ENCODE results near the gene PIK3R1.

Gene PIK3R1

GRCh38 chr5:68285075-68285840 is 69.7 kb downstream of the PIK3R1 start:
- 100% methylated on average over 2 of the region's 3 CpGs for WGBS, 2 experiments (ENCODE audit: insufficient coverage in 2 of 2)
- Histone ChIP-seq H3K27ac (ENCODE audit: low read depth, low read length, severe bottlenecking) (no peak overlapping the region), H3K36me3 (ENCODE audit: control insufficient read depth, insufficient read depth, low read length) (peaks cover 19% of the 10 kb centered on the region), H3K4me1 (ENCODE audit: control insufficient read depth, insufficient read depth, low read length, poor library complexity, severe bottlenecking) (peaks cover 15% of the 10 kb centered on the region), H3K4me3 (ENCODE audit: extremely low read depth, insufficient read depth, low read length, poor library complexity, severe bottlenecking) (no peak overlapping the region), H3K9me3 (ENCODE audit: control insufficient read depth, low read length) (no peaks in the 10 kb centered on the region)

- WGBS, 2 experiments (ENCODE audit: insufficient coverage in 2 of 2): 83% methylated on average over 1 of the region's 4 CpGs; no CpG with 5 or more reads in 1 of the 2 experiments
- Histone ChIP-seq H3K9me3 (ENCODE audit: control insufficient read depth, low read length) (no peaks in the 10 kb centered on the region), H3K36me3 (ENCODE audit: control insufficient read depth, insufficient read depth, low read length) (peaks cover 14% of the 10 kb centered on the region), H3K27ac (ENCODE audit: low read depth, low read length, severe bottlenecking) (no peak overlapping the region), H3K4me3 (ENCODE audit: extremely low read depth, insufficient read depth, low read length, poor library complexity, severe bottlenecking) (no peak overlapping the region), H3K4me1 (ENCODE audit: control insufficient read depth, insufficient read depth, low read length, poor library complexity, severe bottlenecking) (peaks cover 15% of the 10 kb centered on the region)
Observed at GRCh38 chr5:68285851-68286611, 70.5 kb downstream of the PIK3R1 start.

GRCh38 chr5:68286612-68286912 is 71.0 kb downstream of the PIK3R1 start:
- H3K36me3 ChIP-seq (ENCODE audit: control insufficient read depth, insufficient read depth, low read length): peaks cover 13% of the 10 kb centered on the region
- WGBS, 2 experiments (ENCODE audit: insufficient coverage in 2 of 2): no CpG with 5 or more reads among the region's 1 CpG
- H3K4me1 ChIP-seq (ENCODE audit: control insufficient read depth, insufficient read depth, low read length, poor library complexity, severe bottlenecking): peaks cover 15% of the 10 kb centered on the region

GRCh38 chr5:68287631-68287975 is 72.0 kb downstream of the PIK3R1 start:
- H3K4me1 ChIP-seq (ENCODE audit: control insufficient read depth, insufficient read depth, low read length, poor library complexity, severe bottlenecking): peaks cover 15% of the 10 kb centered on the region
- H3K9me3 ChIP-seq (ENCODE audit: control insufficient read depth, low read length): no peaks in the 10 kb centered on the region
- H3K4me3 ChIP-seq (ENCODE audit: extremely low read depth, insufficient read depth, low read length, poor library complexity, severe bottlenecking): peak overlapping the region; percentile 43
- H3K27ac ChIP-seq (ENCODE audit: low read depth, low read length, severe bottlenecking): peak overlapping the region; percentile 87
- H3K36me3 ChIP-seq (ENCODE audit: control insufficient read depth, insufficient read depth, low read length): peaks cover 8% of the 10 kb centered on the region
- 72 to 91% methylated on average over 3 to 5 of the region's 8 CpGs for WGBS, 2 experiments (ENCODE audit: insufficient coverage in 2 of 2)

More at GRCh38 chr5:68286612-68286912, 71.0 kb downstream of the PIK3R1 start:
- Histone ChIP-seq H3K4me3 (ENCODE audit: extremely low read depth, insufficient read depth, low read length, poor library complexity, severe bottlenecking) (no peak overlapping the region), H3K9me3 (ENCODE audit: control insufficient read depth, low read length) (no peaks in the 10 kb centered on the region), H3K27ac (ENCODE audit: low read depth, low read length, severe bottlenecking) (no peak overlapping the region)

- peaks cover 6% of the 10 kb centered on the region for H3K36me3 ChIP-seq (ENCODE audit: control insufficient read depth, insufficient read depth, low read length)
- H3K9me3 ChIP-seq (ENCODE audit: control insufficient read depth, low read length): no peaks in the 10 kb centered on the region
- peak overlapping the region; percentile 87 for H3K27ac ChIP-seq (ENCODE audit: low read depth, low read length, severe bottlenecking)
- H3K4me3 ChIP-seq (ENCODE audit: extremely low read depth, insufficient read depth, low read length, poor library complexity, severe bottlenecking): peak overlapping the region; percentile 43
- 3 to 6% methylated on average over 25 to 33 of the region's 45 CpGs for WGBS, 2 experiments (ENCODE audit: insufficient coverage in 2 of 2)
- H3K4me1 ChIP-seq (ENCODE audit: control insufficient read depth, insufficient read depth, low read length, poor library complexity, severe bottlenecking): peaks cover 15% of the 10 kb centered on the region
Observed at GRCh38 chr5:68287976-68288706, 72.6 kb downstream of the PIK3R1 start.

GRCh38 chr5:68288707-68289134 is 73.2 kb downstream of the PIK3R1 start:
- H3K4me1 ChIP-seq (ENCODE audit: control insufficient read depth, insufficient read depth, low read length, poor library complexity, severe bottlenecking): peaks cover 15% of the 10 kb centered on the region
- H3K9me3 ChIP-seq (ENCODE audit: control insufficient read depth, low read length): no peaks in the 10 kb centered on the region
- 15 to 38% methylated on average over 7 to 10 of the region's 10 CpGs for WGBS, 2 experiments (ENCODE audit: insufficient coverage in 2 of 2)
- H3K27ac ChIP-seq (ENCODE audit: low read depth, low read length, severe bottlenecking): peak overlapping the region; percentile 87
- H3K36me3 ChIP-seq (ENCODE audit: control insufficient read depth, insufficient read depth, low read length): peaks cover 6% of the 10 kb centered on the region
- H3K4me3 ChIP-seq (ENCODE audit: extremely low read depth, insufficient read depth, low read length, poor library complexity, severe bottlenecking): peak overlapping the region; percentile 43

- Histone ChIP-seq H3K9me3 (ENCODE audit: control insufficient read depth, low read length) (no peaks in the 10 kb centered on the region), H3K27ac (ENCODE audit: low read depth, low read length, severe bottlenecking) (peak overlapping the region; percentile 87), H3K36me3 (ENCODE audit: control insufficient read depth, insufficient read depth, low read length) (peaks cover 12% of the 10 kb centered on the region), H3K4me3 (ENCODE audit: extremely low read depth, insufficient read depth, low read length, poor library complexity, severe bottlenecking) (peak overlapping the region; percentile 43), H3K4me1 (ENCODE audit: control insufficient read depth, insufficient read depth, low read length, poor library complexity, severe bottlenecking) (peaks cover 15% of the 10 kb centered on the region)
- WGBS, 2 experiments (ENCODE audit: insufficient coverage in 2 of 2): no CpG with 5 or more reads among the region's 4 CpGs
Observed at GRCh38 chr5:68289498-68289897, 73.9 kb downstream of the PIK3R1 start.

- Histone ChIP-seq H3K9me3 (ENCODE audit: control insufficient read depth, low read length) (no peaks in the 10 kb centered on the region), H3K4me3 (ENCODE audit: extremely low read depth, insufficient read depth, low read length, poor library complexity, severe bottlenecking) (no peak overlapping the region), H3K36me3 (ENCODE audit: control insufficient read depth, insufficient read depth, low read length) (peaks cover 18% of the 10 kb centered on the region), H3K27ac (ENCODE audit: low read depth, low read length, severe bottlenecking) (no peak overlapping the region), H3K4me1 (ENCODE audit: control insufficient read depth, insufficient read depth, low read length, poor library complexity, severe bottlenecking) (peaks cover 15% of the 10 kb centered on the region)
- 89 to 91% methylated on average over 3 of the region's 4 CpGs for WGBS, 2 experiments (ENCODE audit: insufficient coverage in 2 of 2)
Observed at GRCh38 chr5:68290260-68290674, 74.7 kb downstream of the PIK3R1 start.

- Histone ChIP-seq H3K4me3 (ENCODE audit: extremely low read depth, insufficient read depth, low read length, poor library complexity, severe bottlenecking) (peak overlapping the region; percentile 10), H3K9me3 (ENCODE audit: control insufficient read depth, low read length) (no peaks in the 10 kb centered on the region), H3K36me3 (ENCODE audit: control insufficient read depth, insufficient read depth, low read length) (peaks cover 19% of the 10 kb centered on the region), H3K27ac (ENCODE audit: low read depth, low read length, severe bottlenecking) (no peak overlapping the region), H3K4me1 (ENCODE audit: control insufficient read depth, insufficient read depth, low read length, poor library complexity, severe bottlenecking) (peaks cover 15% of the 10 kb centered on the region)
- 89% methylated on average over 2 of the region's 3 CpGs; no CpG with 5 or more reads in 1 of the 2 experiments for WGBS, 2 experiments (ENCODE audit: insufficient coverage in 2 of 2)
Observed at GRCh38 chr5:68290847-68291246, 75.3 kb downstream of the PIK3R1 start.

- peaks cover 33% of the 10 kb centered on the region for H3K36me3 ChIP-seq (ENCODE audit: control insufficient read depth, insufficient read depth, low read length)
- peaks cover 11% of the 10 kb centered on the region for H3K4me1 ChIP-seq (ENCODE audit: control insufficient read depth, insufficient read depth, low read length, poor library complexity, severe bottlenecking)
- no peak overlapping the region for H3K4me3 ChIP-seq (ENCODE audit: extremely low read depth, insufficient read depth, low read length, poor library complexity, severe bottlenecking)
- no peaks in the 10 kb centered on the region for H3K9me3 ChIP-seq (ENCODE audit: control insufficient read depth, low read length)
- WGBS, 2 experiments (ENCODE audit: insufficient coverage in 2 of 2): 93 to 100% methylated on average over 2 of the region's 3 CpGs
- no peak overlapping the region for H3K27ac ChIP-seq (ENCODE audit: low read depth, low read length, severe bottlenecking)
Observed at GRCh38 chr5:68292316-68292715, 76.8 kb downstream of the PIK3R1 start.

All from mesodermal cell (in vitro differentiated cells).